ENCODE data around the gene CACNA2D3.

GRCh38 chr3:54123003-54123775 lies 837 bp downstream of the CACNA2D3 start:
- TF ChIP-seq CTCF (IDR thresholded peaks at IDR 0.05) (no peak), EP300 (IDR thresholded peaks at IDR 0.05) (no peak)

Data from tibial nerve (tissue), 4 donors.